GM18498 (cell line): ENCODE results near the gene ACACB.
"Not testable (repeated sequence)": the region's sequence is repeated elsewhere in the genome, so short reads cannot be mapped to it uniquely, and the experiment has no call there.

Experiments used
- ATAC-seq: cut with Tn5 transposase; IDR thresholded peaks from one replicate; pipeline ENCODE4 v1.9.1; 2021; ENCODE audit warnings: mild to moderate bottlenecking, moderate library complexity; ENCODE audit not compliant: unreplicated experiment

The ACACB gene

DNA sequence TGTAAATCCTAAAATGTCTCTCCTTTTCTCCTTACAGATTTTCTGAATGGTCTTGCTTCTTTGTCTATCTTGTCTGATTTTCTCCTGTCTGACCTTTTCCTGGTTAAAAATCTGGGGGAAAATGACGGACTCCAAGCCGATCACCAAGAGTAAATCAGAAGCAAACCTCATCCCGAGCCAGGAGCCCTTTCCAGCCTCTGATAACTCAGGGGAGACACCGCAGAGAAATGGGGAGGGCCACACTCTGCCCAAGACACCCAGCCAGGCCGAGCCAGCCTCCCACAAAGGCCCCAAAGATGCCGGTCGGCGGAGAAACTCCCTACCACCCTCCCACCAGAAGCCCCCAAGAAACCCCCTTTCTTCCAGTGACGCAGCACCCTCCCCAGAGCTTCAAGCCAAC lies 23.0 kb downstream of the ACACB start:
- ATAC-seq: no peak

DNA sequence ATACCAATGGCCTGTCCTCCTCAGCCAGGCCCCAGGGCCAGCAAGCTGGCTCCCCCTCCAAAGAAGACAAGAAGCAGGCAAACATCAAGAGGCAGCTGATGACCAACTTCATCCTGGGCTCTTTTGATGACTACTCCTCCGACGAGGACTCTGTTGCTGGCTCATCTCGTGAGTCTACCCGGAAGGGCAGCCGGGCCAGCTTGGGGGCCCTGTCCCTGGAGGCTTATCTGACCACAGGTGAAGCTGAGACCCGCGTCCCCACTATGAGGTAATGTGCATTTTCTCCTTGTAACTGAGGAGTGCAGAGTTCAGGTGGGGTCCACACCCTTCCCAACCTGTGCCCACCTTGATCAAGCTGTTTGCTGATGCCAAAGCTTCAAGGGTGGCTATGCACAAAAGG lies 23.4 kb downstream of the ACACB start:
- ATAC-seq: no peak

DNA sequence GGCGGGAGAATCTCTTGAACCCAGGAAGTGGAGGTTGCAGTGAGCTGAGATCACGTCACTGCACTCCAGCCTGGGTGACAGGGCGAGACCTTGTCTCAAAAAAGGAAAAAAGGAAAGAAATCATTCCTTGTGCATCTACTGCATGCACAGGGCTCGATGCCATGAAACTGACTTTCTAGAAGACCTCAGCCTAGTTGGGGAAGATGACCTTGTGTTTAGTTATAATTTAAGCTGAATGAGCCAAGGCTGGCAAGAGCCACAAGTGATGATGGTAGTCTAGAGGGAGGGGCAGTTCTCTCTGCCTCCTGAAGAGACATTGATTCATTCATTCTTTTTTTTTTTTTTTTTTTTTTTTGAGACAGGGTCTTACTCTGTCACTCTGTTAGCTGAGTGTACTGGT lies 24.2 kb downstream of the ACACB start:
- ATAC-seq: no peak

DNA sequence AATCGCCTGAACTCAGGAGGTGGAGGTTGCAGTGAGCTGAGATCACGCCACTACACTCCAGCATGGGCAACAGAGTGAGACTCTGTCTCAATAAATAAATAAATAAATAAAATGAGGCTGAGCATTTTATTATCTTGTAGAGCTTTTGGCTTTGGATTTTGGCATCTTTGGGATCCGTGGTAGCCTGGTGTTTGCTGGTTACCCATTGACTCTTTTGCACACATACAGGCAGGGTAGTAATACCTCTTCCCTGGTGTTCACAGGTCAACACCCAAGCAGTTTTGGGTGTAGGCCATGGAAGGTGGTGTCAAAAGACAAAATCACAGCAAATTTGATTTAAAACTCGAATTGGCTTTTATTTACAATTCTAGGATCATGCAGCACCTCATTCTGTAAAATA lies 27.8 kb downstream of the ACACB start:
- ATAC-seq: no peak

DNA sequence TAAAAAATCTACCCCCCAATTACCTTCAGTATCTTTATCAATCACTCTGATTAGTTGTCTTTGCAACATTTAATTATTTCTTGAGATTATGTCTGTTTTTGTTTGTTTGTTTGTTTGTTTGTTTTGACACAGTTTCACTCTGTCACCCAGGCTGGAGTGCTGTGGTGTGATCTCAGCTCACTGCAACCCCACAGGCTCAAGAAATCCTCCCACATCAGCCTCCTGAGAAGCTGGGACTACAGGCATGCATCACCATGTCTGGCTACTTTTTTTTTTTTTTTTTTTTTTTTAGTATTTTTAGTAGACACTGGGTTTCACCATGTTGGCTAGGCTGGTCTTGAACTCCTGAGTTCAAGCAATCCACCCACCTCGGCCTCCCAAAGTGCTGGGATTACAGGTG lies 30.7 kb downstream of the ACACB start:
- not testable (repeated sequence) for ATAC-seq

DNA sequence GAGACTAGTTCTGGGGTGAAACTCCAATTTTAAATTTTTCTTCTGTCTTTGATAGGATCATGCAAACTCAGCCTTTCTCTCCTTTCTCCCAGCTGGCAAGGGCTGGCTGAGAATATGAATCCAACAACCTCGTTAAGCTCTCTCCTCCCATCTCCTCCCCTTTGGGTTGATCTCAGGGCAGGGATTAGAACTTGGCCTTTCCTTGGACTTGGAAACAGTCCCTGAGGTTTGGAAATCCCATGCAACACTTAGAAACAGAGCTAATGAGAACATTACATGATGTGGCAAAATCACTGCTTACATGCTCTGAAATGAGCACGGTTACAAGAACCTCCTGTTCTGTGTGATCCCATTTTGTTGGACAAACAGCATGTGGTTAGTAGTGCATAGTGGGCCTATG lies 31.6 kb downstream of the ACACB start:
- ATAC-seq: no peak

DNA sequence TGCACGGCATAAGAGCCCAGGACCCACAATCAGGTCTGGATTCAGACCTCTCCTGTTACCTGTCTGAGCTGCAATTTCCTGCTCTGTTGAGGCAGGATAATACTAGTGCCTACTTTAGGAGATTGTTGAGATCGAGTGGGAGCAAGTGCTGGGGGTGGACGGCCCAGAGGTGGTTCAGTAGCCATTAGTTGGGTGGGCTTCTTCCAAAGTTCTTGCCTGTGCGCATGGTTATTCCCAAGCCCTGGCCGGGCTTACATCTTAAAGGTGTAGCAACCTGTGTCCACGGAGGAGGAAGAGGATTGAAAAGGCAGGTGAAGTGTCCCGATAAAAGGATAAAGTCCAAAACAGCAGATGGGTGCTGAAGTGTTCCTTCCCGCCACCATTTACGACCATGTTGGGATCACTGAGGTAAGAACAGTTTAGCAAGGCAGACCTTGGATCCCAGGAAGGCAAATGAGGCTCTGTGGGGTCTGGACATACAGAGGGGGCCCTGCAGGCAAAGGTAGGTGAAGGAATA lies 33.8 kb downstream of the ACACB start:
- ATAC-seq: no peak

DNA sequence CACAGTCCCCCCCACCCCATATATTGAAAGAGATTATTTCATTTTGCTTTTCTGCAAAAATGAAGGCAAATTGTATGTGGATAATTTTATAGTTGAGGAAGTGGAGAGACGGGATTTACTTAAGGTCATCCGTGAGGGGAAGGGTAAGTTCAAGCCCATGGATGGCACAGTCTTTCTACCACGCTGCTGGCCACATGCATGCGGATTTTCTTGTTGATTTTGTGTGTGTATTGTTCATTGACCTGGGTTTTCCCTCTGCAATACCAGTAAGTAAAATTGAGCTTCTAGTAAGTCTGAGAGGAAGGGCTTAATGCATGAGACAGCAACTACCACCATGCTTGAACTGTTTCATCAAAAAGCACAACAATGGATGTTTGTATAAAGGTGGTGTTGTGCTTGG lies 35.1 kb downstream of the ACACB start:
- ATAC-seq: no peak

DNA sequence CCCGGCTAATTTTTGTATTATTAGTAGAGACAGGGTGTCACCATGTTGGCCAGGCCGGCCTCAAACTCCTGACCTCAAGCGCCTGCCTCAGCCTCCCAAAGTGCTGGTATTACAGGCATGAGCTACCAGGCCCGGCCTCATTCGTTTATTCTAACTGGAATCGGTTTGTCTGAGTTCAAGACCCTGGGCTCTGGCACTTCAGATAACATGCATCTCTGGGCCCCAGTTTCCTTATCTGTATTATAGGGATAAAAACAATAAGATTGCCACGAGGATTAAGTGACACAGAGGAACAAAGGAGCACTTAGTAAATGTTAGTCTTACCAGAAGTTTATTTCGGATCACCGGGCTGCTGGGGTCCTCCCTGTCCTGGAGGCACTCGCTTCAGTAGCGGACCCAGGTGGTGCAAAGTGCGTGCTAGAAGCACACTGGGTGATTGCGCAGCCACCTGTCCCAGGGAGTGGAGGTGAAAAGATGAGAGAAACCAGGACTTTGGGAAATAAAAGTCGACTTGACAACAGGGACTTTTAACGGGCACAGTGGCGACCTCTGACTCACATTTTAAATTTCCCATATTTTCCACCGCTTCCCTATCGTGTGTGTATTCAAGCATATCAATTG lies 37.5 kb downstream of the ACACB start:
- no peak for ATAC-seq

DNA sequence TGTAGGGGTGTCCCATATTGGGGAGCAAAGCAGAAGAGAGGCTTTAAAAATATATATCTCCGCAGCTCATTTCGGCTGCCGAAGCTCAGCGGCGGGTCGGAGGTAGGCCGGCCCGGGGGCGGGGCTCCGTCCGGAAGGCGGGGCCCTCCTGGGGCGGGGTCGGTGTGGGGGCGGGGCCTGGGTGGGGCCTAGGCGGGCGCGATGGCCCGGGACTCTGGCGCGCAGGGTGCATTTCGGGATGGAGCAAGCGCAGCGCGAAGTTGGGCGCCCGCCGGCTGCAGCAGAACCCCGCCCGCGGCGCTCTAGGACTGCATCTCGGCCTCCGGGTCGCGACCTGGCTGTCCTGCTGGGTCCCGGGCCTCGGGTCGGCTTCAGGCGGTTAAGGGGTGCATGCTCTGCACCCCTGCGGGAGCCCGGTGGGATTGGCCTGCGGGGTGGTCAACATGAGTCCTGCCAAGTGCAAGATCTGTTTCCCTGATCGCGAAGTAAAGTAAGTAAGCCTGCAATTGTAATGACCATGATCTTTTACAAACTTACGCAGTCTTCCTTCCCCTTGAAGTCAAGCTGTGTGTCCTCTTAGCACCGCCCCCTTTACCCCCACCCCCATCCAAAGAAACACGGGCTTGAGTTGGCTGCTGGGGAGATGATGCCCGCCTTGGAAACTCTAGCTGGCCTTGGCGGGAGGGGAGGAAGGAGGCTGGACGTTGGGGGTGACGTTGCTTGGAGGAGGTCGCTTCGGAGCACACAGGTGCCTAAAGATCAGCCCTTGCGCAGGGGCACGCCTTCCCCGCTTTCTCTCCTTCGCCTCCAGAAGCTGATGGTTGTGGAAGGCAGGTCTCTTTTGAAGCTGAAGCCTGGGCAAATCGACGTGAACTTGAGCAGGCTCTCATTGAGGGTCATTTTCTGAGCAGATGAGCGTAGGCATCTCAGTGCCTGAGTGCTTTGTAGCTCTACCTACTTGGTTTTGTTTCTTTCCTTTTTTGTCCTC lies 38.4 kb downstream of the ACACB start:
- ATAC-seq: peak; percentile 91

DNA sequence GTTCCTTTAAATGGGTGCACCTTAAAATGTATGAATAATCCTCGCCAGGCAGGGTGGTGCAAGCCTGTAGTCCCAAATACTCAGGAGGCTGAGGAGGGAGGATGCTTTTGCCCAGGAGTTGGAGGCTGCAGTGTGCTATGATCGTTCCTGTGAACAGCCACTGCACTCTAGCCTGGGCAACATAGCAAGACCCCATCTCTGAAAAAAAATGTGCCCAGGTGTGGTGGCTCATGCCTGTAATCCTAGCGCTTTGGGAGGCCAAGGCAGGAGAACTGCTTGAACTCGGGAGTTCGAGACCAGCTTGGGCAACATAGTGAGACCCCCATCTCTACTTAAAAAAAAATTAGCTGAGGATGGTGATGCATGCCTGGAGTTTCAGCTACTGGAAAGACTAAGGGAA lies 39.6 kb downstream of the ACACB start:
- ATAC-seq: no peak

DNA sequence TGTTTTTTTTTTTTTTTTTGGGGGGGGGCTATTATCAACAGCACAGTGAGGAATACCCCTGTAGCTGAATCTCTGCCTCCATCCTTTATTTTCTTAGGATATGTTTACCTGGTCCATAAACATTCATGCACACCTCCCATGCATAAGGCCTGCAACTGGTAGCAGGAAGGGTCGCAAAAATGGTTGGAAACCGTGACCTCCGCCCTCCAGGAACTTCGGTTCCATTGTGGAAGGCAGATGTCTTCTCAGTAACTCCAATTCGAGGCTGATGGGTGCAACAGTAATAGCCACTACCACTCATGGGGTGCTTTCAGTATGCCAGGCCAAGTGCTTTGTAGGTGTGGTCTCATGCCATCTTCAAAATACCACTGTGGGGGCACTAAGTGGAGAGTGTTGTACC lies 40.2 kb downstream of the ACACB start:
- no peak for ATAC-seq

DNA sequence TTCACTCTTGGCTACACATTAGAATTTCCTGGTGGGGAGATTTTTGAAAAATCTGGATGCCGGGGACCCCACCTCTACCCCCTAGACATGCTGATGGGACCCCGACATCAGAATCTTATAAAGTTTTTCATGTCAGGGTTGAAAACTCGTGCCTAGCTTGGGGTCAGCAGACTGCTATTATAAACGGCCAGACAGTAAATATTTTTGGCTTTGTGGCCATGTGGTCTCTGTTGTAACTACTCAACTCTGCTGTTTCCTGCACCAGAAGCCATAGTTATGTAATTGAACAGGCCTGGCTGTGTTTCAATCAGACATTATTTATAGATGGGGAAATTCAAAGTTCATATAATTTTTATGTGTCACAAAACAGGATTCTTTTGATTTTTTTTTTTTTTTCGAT lies 41.6 kb downstream of the ACACB start:
- ATAC-seq: no peak

DNA sequence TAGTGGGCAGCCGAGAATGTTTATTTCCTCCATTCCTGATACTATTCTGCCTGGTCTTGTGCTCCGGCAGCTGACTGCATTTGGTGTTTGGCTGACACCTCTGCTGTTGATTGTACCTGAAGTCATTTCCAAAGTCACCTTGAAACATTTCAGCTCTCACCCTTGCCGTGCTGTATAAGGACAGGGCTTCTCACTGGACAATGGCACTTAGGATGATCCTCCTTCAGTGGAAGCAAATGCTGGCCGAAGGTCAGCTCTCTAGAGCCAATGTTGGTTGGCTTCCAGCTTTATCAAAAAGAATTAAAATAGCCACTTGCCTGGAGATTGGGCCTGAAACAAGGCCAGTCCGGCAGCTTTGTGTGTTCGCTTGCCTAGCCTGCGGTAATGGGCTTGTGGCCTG lies 44.0 kb downstream of the ACACB start:
- no peak for ATAC-seq

DNA sequence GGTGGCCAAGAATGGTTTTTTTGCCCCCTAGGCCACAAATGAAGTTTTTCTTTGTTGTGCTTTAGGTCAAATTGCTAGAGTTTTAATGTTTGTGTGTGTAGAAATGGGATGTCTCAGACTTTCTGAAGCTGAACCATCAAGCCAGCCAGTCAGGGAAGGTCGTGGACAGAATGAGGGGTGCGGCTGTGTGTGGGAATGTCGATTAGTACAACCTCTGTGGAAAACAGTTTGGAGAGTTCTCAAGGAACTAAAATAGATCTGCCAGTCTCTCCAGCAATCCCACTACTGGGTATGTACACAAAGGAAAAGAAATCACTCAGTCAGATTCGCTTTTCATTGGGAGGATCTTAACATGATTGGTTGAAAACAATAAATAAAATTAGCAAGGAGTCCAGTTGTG lies 44.5 kb downstream of the ACACB start:
- no peak for ATAC-seq

DNA sequence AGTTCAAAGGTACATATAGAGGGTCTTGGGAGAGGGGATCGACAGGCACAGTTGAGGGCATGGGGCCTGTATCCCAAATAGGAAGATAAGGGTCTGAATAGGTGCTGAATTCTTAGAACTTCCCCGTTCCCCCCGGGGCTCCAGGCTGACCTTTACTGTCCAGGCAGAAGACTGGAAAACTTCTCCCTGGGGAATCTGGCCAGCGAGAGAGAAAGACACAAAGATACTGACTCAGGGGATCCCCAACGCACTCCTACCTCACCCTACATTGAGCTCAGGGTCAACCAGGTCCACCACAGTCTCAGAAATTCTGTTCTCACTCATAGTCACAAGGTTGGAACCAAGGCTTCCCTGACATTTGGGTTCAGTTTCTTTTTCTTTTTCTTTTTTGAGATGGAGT lies 46.2 kb downstream of the ACACB start:
- ATAC-seq: no peak

DNA sequence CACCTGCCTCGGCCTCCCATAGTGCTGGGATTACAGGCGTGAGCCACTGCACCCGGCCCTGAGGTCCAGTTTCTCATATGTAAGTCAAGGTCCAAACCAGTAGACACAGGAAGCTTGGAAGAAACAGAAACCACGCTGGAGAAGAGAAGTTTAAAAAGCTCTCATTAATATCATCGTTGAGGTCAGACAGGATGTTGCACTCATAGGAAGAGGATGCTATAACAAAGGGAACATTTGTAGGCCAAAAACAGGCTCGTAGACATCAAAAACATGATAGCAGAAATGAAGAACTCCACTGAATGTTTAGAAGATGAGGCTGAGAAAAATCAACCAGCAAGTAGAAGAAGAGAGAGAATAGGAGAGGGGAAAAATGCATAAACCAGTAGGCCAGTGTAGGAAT lies 46.8 kb downstream of the ACACB start:
- ATAC-seq: no peak

DNA sequence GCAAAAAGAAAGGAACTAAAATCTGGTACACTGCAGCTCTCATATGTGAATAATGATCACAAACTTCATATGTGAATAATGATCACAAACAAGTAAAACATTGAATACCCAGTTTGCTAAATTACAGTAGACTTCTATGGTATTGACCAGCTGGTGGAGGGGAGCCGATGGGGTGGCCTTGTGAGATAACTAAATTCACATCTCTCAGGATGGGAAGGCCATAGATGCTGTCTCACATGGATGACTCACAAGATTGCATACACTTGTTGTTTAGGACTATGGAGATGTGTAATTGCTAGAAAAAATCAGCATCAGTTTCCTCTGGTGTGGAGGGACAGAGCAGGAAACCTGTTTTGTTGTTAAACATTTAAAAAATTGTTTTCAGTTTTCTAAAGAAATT lies 49.2 kb downstream of the ACACB start:
- no peak for ATAC-seq

DNA sequence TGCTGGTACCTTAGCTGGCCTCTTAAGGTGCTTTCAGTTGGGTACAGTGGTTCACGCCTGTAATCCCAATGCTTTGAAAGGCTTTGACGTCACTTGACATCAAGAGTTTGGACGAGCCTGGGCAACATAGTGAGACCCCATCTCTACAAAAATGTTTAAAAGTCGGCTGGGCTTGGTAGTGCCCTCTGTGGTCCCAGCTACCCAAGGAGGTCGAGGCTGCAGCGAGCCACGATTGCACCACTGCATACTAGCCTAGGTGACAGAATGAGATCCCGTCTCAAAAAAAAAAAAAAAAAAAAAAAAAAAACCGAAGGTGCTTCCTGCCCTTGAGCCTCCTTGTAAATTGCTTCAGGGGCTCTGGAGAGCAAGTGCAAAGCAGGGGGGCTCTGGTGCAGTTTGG lies 50.0 kb downstream of the ACACB start:
- ATAC-seq: no peak

DNA sequence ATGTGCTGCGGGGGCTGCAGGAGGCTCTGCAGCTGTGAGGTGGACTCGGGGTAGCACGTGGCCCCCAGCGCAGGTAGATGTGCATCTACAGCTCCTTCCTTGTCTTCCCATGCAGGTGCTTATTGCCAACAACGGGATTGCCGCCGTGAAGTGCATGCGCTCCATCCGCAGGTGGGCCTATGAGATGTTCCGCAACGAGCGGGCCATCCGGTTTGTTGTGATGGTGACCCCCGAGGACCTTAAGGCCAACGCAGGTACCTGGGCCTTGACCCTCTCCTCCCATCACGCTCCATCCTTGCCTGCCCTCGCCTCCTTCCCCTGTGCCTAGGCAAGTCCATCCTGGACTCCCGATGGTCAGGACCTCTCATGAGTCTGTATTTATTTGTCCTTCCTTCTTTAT lies 51.4 kb downstream of the ACACB start:
- ATAC-seq: no peak

DNA sequence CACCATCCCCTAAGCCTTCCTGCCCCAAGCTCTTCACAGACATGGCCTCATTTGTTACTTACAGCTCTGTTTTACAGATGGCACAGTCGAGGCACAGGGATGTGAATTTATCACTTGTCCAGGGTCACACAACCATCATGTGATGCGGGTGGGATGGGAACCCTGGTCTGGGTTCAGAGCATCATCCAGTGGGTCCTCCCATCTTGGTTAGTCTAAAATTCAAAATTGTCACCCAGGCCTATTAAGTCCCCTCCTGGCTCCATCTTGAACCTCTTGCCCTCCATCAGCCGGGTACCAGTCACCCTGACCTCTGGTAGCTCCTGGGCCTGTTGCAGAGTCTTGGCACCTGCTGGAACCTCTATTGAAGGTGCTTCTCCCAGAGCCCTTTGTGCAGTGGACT lies 52.9 kb downstream of the ACACB start:
- ATAC-seq: no peak

DNA sequence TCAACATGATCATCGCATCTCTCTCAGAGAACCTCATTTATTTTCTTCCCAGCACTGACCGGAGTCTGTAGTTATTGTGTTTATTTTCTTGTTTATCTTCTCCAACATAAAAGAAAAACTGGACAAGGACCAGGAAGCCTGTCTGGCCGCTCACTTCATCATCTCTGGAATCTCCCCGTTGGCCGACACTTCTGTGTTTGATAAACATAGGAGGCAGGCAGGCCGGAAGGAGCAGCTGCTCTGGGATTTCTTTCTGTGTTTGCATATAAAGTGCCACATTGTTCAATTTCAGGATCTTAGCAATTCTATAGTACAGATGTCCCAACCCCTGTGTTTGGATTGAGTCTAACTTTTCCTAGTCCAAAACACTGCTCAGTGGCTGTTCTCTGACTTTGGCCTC lies 53.3 kb downstream of the ACACB start:
- no peak for ATAC-seq
